NCI-H345 (cell line): ENCODE data around the gene ZCCHC7.
"Not testable (repeated sequence)": the region's sequence is repeated elsewhere in the genome, so short reads cannot be mapped to it uniquely, and the experiment has no call there.

ENCODE experiments used
- DNase-seq: peaks from one replicate; lab custom pipeline; 2025; lab: John Stamatoyannopoulos, UW

Gene ZCCHC7

DNA sequence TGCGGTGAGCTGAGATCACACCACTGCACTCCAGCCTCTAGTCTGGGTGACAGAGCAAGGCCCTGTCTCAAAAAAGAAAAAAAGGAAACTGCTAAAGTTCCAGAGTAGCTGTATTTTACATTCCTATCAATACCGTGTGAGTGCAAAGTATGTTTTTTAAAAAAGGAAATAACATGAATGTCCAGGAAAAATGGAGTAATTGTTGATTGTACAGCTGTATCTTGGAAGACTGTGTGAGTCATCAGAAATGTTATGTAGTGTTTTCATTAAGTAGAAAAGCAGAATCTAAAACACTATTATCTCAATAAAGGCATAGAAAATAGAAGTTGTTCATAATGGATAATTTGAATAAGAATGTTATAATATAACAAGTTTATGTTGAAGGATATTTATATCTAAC lies 53.9 kb downstream of the ZCCHC7 start:
- no peak for DNase-seq

DNA sequence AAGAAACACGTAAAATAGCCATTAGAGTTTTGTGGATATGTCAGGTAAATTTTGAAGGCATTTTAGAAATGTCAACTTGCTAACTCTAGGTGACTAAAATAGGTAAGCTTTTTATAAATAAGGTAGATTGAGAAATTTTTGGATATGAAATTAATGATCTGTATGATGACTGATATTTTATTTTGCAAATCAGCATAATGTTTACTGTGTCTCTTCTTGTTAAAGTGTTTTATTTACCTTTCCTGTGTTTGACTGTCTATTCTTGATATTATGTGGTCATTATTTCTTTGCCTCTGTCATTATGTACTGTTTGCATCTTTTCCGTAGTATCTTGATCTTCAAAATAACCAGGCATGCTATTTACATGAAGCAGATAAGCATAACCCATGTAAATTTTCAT lies 58.4 kb downstream of the ZCCHC7 start:
- no peak for DNase-seq

DNA sequence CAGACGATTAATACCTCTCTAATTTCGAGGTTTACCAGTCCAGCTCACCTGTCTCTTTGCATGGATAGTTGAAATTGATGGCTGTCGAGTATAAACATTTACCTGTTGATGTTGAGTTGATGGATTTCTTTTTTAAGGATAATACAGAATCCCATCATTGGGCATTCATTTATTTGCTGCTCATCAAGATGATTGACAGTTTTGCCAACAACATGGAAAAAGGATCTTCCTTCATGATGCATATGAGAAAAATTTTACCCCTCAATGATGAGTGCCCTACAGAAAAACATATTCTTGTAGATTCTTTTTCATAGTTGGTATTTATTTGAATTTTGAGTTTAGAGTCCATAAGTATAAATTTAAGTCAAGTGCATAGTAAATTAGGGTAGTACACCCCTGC lies 59.2 kb downstream of the ZCCHC7 start:
- DNase-seq: no peak

DNA sequence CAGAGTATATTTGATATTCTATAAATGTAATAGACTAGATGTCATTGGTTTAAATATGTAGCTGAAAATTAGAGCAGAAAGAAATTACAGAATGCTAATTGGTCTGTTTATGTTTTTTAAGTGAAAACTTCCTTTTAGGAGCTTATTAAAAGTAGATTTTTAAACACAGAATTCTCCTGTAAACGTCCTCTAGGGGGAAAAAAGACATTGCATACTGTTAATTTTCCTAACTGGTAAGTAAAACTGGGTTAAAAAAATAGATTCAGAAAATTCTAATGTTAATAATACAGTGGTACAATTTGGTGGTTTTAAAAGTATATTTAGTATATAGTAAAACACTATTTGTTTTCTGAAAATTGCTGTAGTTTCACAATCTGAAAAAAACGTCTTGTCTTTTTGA lies 59.8 kb downstream of the ZCCHC7 start:
- no peak for DNase-seq

DNA sequence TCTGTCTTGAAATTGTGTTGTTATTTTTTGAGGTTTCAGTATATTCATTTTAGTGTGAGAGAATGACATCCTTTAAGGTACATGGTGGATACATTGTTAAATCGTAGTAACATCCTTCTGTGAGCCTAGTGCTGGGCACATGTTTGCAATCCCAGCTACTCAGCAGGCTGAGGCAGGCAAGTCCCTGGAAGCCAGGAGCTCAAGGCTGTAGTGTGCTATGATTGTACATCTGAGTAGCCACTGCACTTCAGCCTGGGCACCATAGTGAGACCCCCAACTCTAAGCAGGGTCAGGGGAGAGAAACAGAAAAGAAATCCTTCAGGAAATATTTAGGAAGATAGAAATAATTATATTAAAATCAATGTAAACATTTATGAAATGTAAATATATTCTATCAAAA lies 62.3 kb downstream of the ZCCHC7 start:
- DNase-seq: no peak

DNA sequence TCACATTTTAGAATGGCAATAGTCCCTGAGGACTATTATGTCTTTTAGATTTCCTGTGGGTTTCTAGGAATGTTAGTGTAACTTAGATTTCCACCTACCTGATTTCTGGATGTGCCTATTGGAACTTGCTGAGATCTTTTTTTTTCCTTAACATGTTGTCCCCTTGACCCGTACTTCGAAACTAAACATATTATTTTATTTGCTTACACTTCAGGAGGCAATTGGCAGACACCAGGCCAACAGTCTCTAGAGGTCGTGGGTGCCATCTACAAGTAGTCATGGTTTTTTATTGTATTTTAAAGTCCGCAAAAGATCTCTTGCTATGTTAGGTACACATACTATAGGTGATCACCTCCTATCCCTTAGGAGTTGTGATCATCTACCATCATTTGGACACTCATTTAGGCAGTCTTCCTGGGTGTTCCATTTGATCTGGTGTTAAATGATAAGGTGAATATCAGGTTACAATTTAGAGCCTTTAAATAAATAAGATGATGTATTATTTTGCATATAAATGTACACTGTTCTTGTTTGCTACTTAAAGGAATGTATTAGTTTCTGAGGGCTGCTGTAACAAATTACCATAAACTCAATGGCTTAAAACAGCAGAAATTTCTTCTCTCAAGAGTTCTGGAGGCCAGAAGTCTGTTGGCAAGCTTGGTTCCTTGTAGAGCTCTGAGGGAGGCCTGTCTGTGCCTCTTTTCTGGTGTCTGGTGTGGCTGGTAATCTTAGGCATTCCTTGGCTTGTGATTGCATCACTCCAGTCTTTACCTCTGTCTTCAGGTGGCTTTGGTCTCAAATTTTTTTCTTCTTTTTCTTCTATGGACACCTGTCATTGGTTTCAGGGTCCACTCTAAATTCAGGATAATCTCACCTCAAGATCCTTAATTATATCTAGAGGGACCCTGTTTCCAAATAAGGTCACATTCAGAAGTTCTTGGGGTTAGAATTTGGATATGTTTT lies 64.8 kb downstream of the ZCCHC7 start:
- no peak for DNase-seq

DNA sequence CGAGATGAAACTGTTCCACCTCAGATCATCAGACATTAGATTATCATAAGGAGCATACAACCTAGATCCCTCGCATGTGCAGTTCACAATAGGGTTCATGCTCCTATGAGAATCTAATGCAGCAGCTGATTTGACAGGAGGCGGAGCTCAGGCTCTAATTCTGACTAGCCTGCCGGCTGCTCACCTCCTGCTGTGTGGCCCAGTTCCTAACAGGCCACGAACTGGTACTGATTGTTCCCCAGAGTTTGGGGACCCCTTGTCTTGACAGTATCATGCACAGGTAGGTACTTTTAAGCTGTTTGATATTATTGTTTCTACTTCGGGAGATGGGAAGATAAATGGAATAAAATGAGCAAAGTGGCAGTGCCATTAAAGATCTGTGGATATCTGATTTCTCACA lies 66.9 kb downstream of the ZCCHC7 start:
- DNase-seq: no peak

DNA sequence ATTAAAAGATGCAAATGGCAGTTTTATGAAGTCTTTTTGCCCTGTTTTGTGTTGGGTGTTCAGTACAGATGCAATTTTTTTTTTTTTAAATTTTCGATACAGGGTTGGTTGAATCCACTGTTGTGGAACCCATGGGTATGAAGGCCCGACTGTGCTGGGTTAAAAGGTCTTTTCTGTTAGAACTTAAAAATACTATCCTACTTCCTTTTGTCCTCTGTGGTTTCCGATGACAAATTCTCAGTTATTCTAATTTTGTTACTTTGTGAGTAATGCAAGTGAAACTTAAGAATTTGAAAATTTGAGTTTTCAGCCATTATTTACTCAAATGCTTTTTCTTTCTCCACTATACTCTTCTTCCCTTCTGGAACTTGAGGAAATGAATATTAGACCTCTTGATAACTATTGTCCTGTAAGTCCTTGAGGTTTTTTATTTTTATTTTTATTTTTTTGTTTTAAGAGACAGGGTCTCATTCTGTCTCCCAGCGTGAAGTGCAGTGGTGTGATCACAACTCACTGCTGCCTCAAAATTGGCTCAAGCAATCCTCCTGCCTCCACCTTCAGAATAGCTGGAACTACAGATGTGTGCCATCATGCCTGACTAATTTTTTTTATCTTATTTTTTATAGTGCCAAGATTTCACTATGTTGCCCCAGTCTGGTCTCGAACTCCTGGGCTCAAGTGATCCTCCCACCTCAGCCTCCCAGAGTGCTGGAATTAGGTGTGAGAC lies 67.5 kb downstream of the ZCCHC7 start:
- DNase-seq: no peak

DNA sequence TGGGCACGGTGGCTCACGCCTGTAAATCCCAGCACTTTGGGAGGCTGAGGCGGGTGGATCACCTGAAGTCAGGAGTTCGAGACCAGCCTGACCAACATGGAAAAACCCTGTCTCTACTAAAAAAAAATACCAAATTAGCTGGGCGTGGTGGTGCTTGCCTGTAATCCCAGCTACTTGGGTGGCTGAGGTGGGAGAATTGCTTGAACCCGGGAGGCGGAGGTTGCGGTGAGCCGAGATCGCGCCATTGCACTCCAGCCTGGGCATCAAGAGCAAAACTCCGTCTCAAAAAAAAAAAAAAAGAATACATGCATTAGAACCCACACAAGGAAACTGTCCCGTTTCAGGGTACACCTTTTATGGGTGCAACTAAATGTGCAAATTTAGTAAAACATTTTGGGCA lies 70.4 kb downstream of the ZCCHC7 start:
- not testable (repeated sequence) for DNase-seq

DNA sequence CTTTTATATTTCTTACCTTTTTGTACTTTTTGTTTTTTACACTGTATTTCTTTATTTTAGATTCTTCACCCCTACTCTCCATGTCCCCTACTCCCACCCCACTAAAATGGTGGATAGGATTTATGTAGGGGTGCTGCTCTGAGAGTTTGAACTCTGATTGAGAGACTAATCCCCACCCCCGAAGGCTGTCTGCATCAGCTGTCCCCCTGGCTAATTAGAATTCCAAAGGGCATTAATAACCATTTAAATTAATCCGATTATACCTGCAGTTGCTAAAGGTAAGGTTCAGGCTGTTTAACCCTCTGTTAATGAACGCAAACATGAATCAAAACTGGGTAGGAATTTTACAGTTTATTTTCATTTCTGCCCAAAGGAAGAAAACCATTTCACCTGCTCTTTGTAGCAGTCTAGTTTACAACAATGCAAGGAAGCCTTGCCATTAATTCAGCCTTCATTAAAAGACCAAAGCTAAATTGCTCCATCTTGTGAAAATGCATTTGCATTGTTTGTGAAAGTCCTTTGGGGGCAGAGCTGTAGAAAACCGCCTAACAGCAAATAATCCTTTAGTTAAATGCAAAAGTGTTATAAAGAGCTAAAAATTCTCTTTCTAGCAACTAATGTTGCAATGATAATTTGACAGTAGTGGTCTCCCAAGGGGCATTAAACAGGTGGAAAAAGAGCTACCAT lies 71.2 kb downstream of the ZCCHC7 start:
- no peak for DNase-seq

DNA sequence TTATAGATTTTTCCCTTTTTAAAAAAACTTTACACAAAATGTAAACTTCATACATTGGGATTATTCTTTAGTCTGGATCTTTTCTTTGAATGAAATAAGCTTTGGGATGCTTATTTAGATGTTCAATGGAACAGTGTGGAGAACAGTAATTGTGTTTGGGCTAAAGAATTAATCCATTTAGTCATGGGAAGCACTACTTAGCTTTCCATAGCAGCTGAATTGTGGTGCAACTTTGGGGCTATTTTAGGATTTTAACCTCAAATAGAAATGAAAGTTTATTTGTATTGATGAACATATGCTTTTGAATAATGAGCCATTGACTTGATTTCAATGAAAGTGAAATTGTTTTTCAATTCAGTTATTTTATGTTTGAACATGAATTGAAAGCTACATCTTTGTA lies 72.4 kb downstream of the ZCCHC7 start:
- no peak for DNase-seq

DNA sequence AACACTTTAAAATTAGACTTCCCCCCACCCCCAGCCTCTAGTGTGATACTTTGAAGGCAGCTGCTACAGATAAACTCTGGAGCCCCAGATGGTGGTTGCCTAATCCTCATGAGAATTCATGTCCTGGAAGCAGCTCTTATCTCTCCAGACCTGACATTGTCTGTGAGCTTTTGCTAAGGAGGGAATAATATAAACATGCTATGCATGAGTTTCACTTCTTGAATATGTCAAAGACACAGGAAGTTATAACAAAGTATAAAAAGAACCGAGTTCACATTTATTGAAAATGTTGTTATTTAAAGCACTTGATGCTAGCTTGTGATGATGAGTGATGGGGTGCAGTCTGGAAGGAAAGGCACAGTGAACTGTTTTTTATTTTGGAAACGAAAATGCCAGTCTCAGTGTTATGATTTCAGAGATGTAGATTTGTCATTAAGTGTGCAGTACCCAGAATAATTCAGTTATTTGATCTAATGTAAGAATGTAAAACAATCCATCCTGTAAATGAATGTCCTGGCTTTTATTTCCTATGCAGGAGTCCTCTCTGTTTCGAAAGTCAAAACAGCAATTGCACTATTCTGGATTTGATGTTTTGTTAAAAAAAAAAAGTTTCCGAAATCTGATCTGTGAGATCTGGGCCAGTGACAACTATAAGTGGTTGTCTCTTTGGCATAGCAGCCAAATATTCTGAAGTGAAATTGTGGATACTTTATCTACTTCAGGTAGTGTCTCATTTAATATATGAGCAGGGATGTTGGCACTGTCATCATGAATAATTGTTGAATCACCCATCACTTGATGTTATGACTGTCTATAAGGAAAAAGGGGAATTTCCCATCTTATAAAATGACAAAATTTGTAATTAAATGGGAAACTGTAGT lies 77.0 kb downstream of the ZCCHC7 start:
- DNase-seq: no peak

DNA sequence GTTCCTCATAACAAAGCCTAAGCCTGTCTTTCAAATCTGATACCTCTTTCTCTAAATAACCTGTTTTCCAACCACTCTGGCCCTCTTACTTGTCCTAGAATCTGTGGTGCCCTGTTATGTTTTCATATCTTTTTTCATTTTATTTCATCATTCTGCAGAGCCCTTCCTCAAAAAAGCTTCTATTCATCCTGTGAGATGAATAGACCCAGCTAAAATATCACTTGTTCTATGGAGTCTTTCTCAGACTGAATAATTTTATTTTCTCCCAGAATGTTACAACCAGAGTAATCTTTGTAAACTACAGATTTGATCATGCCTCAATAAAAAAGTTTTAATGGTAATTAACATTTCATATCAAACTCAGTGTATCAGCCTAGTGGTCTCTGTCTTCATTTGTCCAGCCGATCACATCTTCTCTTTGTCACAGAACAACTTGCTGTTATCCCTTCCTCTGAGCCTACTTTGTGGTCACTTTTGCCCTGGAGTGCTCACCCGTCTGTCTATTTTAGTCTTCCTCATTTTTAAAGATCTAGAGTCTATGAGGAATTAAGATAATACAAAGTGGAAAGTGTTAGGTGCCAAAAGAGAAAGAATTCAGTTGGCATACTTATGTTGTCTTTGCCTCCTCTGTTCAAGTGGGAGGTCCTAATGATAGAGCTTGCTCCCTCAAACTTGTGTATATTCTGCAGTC lies 77.8 kb downstream of the ZCCHC7 start:
- DNase-seq: no peak

DNA sequence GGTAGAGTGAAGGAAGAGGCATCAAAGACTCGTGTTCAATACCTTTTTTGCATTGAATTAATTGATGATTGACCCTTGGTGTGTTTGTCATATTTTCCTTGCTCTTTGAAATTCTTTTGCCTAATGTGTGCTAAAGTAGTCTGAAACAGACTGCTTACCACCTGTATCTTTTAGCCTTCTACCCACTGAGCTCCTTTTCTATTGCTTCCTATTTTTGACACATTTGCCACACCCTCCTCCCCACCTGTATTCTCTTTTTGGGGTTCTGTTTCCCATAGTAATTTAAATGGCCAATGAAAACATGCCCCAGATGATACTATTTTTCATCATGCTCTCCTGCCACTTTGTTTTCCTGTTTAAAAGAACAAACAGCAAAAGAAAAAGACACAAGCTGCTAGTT lies 78.5 kb downstream of the ZCCHC7 start:
- DNase-seq: no peak

DNA sequence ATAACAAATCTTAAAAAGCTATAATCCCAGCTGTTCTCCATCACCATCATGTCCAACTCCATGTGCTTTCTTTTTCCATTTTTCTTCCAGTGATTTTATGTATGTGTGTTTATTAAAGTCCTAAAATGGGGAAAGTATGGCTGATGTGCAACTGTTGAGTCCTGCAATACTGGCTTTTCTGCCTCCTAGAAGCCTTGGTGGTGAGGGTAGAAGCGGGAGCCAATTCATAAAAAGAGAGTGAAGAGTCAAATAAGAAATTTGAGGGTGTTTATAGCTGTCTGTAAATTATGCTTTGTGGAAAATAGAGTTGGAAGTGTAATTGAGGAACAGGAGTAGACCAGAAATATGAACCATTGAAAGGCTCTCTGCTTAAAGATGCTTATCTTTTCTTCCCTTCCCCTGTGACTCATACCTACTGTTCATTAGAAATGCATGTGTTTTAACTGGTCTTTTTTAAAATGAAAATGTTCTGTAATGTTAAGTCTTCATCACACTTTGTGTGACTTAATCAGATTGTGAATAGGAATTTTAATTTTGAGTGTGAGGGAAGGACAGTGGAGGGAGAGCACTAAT lies 80.1 kb downstream of the ZCCHC7 start:
- no peak for DNase-seq

DNA sequence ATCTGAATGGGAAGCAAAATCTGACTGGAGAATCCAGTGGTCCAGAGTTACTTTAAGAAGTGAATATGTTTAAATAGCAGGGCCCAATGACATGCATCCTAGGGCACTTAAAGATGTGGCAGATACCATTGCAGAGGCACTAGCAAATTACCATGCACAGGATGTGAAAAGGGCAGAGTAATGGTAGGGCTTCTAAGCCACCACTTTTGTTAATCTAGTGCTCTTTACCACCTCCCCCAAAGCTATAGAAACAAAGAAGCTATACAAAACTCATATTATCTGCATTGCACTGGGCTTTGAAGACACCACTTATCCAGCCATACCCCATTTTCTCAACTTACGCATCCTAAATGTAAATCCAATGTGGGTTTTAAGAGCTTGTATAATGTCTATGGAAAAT lies 81.2 kb downstream of the ZCCHC7 start:
- no peak for DNase-seq

DNA sequence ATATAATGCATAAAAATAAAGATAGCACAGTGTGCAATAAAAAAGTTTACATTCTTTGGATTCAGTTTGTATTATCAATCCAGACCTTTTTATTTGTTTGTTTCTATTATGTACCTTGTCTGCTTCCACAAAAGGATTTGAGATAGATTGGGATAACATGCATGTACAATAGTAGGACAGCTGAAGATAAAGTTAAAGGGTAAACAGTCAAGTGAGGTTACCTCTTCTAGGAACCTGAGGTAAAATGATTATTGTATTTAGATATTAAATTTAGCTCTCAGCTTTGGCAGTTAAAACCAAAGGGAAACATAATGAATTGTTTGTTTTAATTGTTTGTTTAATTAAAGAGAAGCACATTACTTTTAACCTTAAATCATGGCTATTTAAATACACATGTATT lies 81.7 kb downstream of the ZCCHC7 start:
- no peak for DNase-seq

DNA sequence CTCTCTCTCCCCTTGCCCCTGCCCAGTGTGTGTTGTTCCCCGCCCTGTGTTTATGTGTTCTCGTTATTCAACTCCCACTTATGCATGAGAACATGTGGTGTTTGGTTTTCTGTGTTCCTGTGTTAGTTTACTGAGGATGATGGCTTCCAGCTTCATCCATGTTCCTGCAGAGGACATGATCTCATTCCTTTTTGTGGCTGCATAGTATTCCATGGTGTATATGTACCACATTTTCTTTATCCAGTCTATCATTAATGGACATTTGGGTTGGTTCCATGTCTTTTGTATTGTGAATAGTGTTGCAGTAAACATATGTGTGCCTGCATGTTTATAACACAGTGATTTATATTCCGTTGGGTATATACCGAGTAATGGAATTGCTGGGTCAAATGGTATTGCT lies 83.1 kb downstream of the ZCCHC7 start:
- DNase-seq: not testable (repeated sequence)

DNA sequence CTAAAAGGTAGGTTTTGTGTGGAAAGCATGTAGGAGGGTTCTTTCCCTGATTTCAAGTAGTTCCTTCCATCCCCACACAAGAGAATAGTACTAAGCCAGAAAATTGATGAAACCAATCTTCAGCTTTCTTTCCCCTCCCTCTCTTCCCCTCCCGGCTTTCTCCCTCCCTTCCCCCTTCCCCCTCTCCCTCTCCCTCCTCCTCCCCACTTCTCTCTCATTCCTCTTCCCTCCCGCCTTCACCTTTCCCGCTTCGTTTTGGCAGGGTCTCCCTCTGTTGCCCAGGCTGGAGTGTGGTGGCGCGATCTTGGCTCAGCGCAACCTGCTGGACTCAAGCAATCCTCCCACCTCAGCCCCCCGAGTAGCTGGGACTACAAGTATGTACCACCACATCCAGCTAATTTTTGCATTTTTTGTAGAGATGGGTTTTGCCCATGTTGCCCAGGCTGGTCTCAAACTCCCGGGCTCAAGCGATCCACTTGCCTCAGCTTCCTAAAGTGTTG lies 85.8 kb downstream of the ZCCHC7 start:
- DNase-seq: no peak
